Esophagus muscularis mucosa (tissue), 3 donors: Measurements from ENCODE around the gene GJC2.

ENCODE experiments used
- CTCF ChIP-seq, 3 experiments: fragments of 200-600 bp in 2 of 3; fragments of 450-650 bp in 1 of 3; sonication (generic) in 2 of 3; IDR thresholded peaks; one replicate each; pipeline ENCODE4 v1.5.1; 2017 to 2019; ENCODE audit warnings: antibody characterized with exemption in 3 of 3, mild to moderate bottlenecking in 2 of 3, moderate library complexity in 1 of 3
- EP300 ChIP-seq: sonication (generic); formaldehyde crosslinking; IDR thresholded peaks from one replicate; pipeline ENCODE4 v1.6.1; 2017; ENCODE audit warnings: antibody characterized with exemption

GRCh38 chr1:228108055-228108690, 41.6 kb upstream of the GJC2 start:
- TF ChIP-seq EP300 (no peak), CTCF (IDR thresholded peaks at IDR 0.05) (no peak)
